Stimulated activated naive CD4-positive, alpha-beta T cell treated with Interleukin-2 at 50 U/mL for 16 hours (primary cell): ENCODE measurements around the gene SEMG1.

Experiments
- DNase-seq: peaks from one replicate; lab custom pipeline; 2025; lab: John Stamatoyannopoulos, UW

Gene SEMG1

GRCh38 chr20:45221076-45221475, 14.2 kb downstream of the SEMG1 start, which contains the start of gene SEMG2:
TSS of gene SEMG2 (plus strand) at chr20:45221373. CDS start at chr20:45221390, 17 bp downstream.
- DNase-seq = no peak

- DNase-seq = no peak
Measured at GRCh38 chr20:45223136-45223535, 16.3 kb downstream of the SEMG1 start.

GRCh38 chr20:45226287-45226686, 19.5 kb downstream of the SEMG1 start:
- DNase-seq = no peak

- DNase-seq = no peak
Measured at GRCh38 chr20:45229264-45230056, 22.6 kb downstream of the SEMG1 start.

- no peak for DNase-seq
Measured at GRCh38 chr20:45230631-45231030, 23.8 kb downstream of the SEMG1 start.

- DNase-seq = no peak
Measured at GRCh38 chr20:45235995-45236394, 29.2 kb downstream of the SEMG1 start.

- DNase-seq = no peak
Measured at GRCh38 chr20:45238139-45238538, 31.3 kb downstream of the SEMG1 start.

- DNase-seq = no peak
Measured at GRCh38 chr20:45246109-45246508, 39.3 kb downstream of the SEMG1 start.

GRCh38 chr20:45247865-45248264, 41.0 kb downstream of the SEMG1 start:
- DNase-seq = no peak

- DNase-seq = no peak
Measured at GRCh38 chr20:45248609-45249008, 41.8 kb downstream of the SEMG1 start.

GRCh38 chr20:45251884-45252560, 45.2 kb downstream of the SEMG1 start:
- no peak for DNase-seq

GRCh38 chr20:45253261-45253660, 46.4 kb downstream of the SEMG1 start:
- no peak for DNase-seq

- no peak for DNase-seq
Measured at GRCh38 chr20:45254383-45255262, 47.8 kb downstream of the SEMG1 start, which contains the start of gene SLPI. TSS of gene SLPI (minus strand) at chr20:45254564. CDS start at chr20:45254543, 21 bp downstream.

- no peak for DNase-seq
Measured at GRCh38 chr20:45257161-45257560, 50.3 kb downstream of the SEMG1 start.

GRCh38 chr20:45257711-45258110, 50.9 kb downstream of the SEMG1 start:
- no peak for DNase-seq

GRCh38 chr20:45258259-45258658, 51.4 kb downstream of the SEMG1 start:
- no peak for DNase-seq

GRCh38 chr20:45258664-45259063, 51.8 kb downstream of the SEMG1 start:
- DNase-seq = no peak
